HepG2 (cell line): Measurements from ENCODE around the gene RNF17.

Experiments used
- POLR2AphosphoS2 ChIP-seq: IDR thresholded peaks from 2 replicates; pipeline ENCODE4 v1.6.1; 2011; ENCODE audit warnings: low read depth, low read length, improper control_type of control experiment
- TF ChIP-seq, protein P1 (sequence below): sonication (generic); formaldehyde crosslinking; IDR thresholded peaks from 2 replicates; pipeline ENCODE4 v1.4.0; 2020; ENCODE audit warnings: low read depth, mild to moderate bottlenecking, missing genetic modification reagents

DNA sequence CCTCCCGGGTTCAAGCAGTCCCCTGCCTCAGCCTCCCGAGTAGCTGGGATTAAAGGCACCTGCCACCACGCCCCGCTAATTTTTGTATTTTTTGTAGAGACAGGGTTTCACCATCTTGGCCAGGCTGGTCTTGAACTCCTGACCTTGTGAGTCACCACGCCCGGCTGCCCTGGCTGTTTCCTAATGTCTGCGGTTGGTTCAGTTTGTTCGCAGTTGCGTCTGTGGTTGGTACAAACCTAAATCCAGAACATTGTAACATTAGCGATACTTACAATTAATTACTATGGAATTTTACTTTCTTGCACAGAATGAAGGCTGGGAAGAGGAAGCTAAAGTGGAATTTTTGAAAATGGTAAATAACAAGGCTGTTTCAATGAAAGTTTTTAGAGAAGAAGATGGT lies 38.1 kb downstream of the RNF17 start:
- TF ChIP-seq POLR2AphosphoS2, result no peak
- TF ChIP-seq, protein P1, sequence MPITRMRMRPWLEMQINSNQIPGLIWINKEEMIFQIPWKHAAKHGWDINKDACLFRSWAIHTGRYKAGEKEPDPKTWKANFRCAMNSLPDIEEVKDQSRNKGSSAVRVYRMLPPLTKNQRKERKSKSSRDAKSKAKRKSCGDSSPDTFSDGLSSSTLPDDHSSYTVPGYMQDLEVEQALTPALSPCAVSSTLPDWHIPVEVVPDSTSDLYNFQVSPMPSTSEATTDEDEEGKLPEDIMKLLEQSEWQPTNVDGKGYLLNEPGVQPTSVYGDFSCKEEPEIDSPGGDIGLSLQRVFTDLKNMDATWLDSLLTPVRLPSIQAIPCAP, result no peak
